Esophagus muscularis mucosa (tissue), 4 donors: ENCODE data around the gene NXNL2. TPM values are rescaled to one million over a fixed set of nuclear protein-coding genes. Genes with fewer than 3 reads are reported as not detected.

Experiments used
- DNase-seq: peaks from one replicate; pipeline ENCODE4 v3.0.0-alpha.2; 2017; ENCODE audit errors: extremely low spot score
- H3K27ac ChIP-seq, 4 donors: fragments of 200-600 bp; sonication (generic); replicated peaks in 1 of 4; 1 replicate in 3 of 4; 2 replicates in 1 of 4; pipeline ENCODE4 v1.5.1; 2016 to 2019; ENCODE audit warnings: mild to moderate bottlenecking in 1 of 4
- H3K27me3 ChIP-seq, 4 donors: fragments of 200-600 bp; sonication (generic); one replicate each; pipeline versions ENCODE4 v1.5.1 to v1.6.0; 2016 to 2019
- H3K36me3 ChIP-seq, 4 donors: fragments of 200-600 bp; sonication (generic); one replicate each; pipeline ENCODE4 v1.5.1; 2016 to 2019
- H3K4me1 ChIP-seq, 4 donors: fragments of 200-600 bp; sonication (generic); one replicate each; pipeline ENCODE4 v1.5.1; 2016 to 2019
- H3K4me3 ChIP-seq, 4 donors: fragments of 200-600 bp; sonication (generic); 1 replicate in 2 of 4; 2 replicates in 2 of 4; pipeline ENCODE4 v1.5.1; 2016 to 2019; ENCODE audit warnings: mild to moderate bottlenecking in 4 of 4, moderate library complexity in 1 of 4
- H3K9me3 ChIP-seq, 4 donors: fragments of 200-600 bp; sonication (generic); 1 replicate in 3 of 4; 2 replicates in 1 of 4; pipeline ENCODE4 v1.5.1; 2016 to 2019
- EP300 ChIP-seq: sonication (generic); formaldehyde crosslinking; IDR thresholded peaks from one replicate; pipeline ENCODE4 v1.6.1; 2017; ENCODE audit warnings: antibody characterized with exemption
- POLR2A ChIP-seq: fragments of 450-650 bp; IDR thresholded peaks from one replicate; pipeline ENCODE4 v1.6.1; 2017; ENCODE audit warnings: antibody characterized with exemption, moderate library complexity, mild to moderate bottlenecking, low read depth
- POLR2AphosphoS5 ChIP-seq, 2 donors: sonication (generic); formaldehyde crosslinking; IDR thresholded peaks; one replicate each; pipeline ENCODE4 v1.6.1; 2017; ENCODE audit warnings: antibody characterized with exemption in 2 of 2
- WGBS: methylation state at CpG from one replicate; pipeline ENCODE4 v1.1.5; 2018; 5-methylcytosine and 5-hydroxymethylcytosine counted together
- intact Hi-C: fragments of 100-400 bp; cut with DNase I; formaldehyde crosslinking; loops from one replicate; pipeline ENCODE4 v1.15.1; 2023
- total RNA-seq, 4 donors: library from RNA; depleted of rRNA; stranded (reverse); fragments of >200 nt; gene quantifications; one replicate each; pipeline versions ENCODE4 v1.1.0 to v1.2.1, GENCODE V29; 2016
- TF ChIP-seq, protein P1 (sequence below), 3 experiments: fragments of 200-600 bp in 2 of 3; fragments of 450-650 bp in 1 of 3; sonication (generic) in 2 of 3; IDR thresholded peaks; one replicate each; pipeline ENCODE4 v1.5.1; 2017 to 2019; ENCODE audit warnings: antibody characterized with exemption in 3 of 3, mild to moderate bottlenecking in 2 of 3, moderate library complexity in 1 of 3

NXNL2 gene
- total RNA-seq, 4 donors from 2014 or later = 0.83 to 4.5 (median 1.3) TPM

DNA sequence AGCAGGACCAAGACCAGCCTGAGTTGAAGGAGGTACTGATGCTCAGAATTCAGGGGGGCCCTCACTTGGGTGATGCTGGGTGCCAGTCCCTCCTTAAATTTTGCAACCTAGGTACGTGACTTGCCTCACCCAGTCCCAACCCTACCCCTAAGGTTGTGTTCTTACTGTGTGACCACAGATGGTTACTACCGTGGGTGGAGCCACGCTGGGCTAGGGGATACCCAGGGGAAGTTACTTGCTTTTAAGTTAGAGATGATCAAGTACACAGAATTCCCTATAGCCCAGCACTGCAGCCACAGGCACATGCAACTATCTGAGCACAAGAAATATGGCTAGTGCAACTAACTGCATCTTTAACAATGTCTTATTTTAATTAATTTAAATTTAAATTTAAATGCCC, 32.9 kb downstream of the NXNL2 start:
- H3K27me3 ChIP-seq = no peaks in the 10 kb centered on the region
- H3K4me1 ChIP-seq = no peaks in the 10 kb centered on the region
- no peaks in the 10 kb centered on the region for H3K9me3 ChIP-seq
- no peaks in the 10 kb centered on the region for H3K36me3 ChIP-seq
- H3K4me3 ChIP-seq = no peak overlapping the region
- no peak overlapping the region for H3K27ac ChIP-seq
- intact Hi-C loops = no loop called here
- 81% methylated on average over 3 of the region's 3 CpGs for WGBS
- DNase-seq = no peak
- no peak for TF ChIP-seq POLR2A
- TF ChIP-seq, protein P1, sequence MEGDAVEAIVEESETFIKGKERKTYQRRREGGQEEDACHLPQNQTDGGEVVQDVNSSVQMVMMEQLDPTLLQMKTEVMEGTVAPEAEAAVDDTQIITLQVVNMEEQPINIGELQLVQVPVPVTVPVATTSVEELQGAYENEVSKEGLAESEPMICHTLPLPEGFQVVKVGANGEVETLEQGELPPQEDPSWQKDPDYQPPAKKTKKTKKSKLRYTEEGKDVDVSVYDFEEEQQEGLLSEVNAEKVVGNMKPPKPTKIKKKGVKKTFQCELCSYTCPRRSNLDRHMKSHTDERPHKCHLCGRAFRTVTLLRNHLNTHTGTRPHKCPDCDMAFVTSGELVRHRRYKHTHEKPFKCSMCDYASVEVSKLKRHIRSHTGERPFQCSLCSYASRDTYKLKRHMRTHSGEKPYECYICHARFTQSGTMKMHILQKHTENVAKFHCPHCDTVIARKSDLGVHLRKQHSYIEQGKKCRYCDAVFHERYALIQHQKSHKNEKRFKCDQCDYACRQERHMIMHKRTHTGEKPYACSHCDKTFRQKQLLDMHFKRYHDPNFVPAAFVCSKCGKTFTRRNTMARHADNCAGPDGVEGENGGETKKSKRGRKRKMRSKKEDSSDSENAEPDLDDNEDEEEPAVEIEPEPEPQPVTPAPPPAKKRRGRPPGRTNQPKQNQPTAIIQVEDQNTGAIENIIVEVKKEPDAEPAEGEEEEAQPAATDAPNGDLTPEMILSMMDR (IDR thresholded peaks at IDR 0.05) = no peak
- no peak for TF ChIP-seq POLR2AphosphoS5 (IDR thresholded peaks at IDR 0.05)
- TF ChIP-seq EP300 = no peak

DNA sequence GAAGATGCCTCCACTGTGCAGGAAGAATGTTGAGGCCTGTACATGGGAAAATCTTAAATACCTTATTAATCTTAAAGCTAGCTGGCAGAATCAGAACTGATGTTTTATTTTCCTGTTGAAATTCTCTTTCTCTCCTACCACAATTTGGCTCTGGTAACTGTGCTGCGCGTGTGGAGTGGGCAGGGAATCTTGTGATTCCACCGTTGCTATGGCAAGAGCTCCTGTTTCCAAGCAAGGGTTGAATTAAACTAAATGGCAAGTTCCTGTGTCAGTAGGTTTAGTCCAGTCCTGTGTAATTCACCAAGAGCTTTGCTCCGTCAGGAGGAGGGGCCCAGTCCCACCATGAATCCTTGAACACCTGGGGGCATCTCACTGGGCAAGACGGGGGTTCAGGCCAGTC, 36.4 kb downstream of the NXNL2 start:
- Histone ChIP-seq H3K27ac (no peak overlapping the region), H3K27me3 (no peaks in the 10 kb centered on the region), H3K36me3 (no peaks in the 10 kb centered on the region), H3K4me1 (peaks cover 0 to 9% (median 2%) of the 10 kb centered on the region in 4 donors), H3K4me3 (no peak overlapping the region), H3K9me3 (no peaks in the 10 kb centered on the region)
- TF ChIP-seq EP300 (no peak), POLR2AphosphoS5 (IDR thresholded peaks at IDR 0.05) (no peak), POLR2A (no peak)
- TF ChIP-seq, protein P1 (IDR thresholded peaks at IDR 0.05) = no peak
- intact Hi-C loops = loop anchor here (10.0 kb wide), 2 partner anchors 377 to 617 kb away; a partner anchor contains a TSS
- WGBS = 66% methylated on average over 5 of the region's 5 CpGs
- no peak for DNase-seq

DNA sequence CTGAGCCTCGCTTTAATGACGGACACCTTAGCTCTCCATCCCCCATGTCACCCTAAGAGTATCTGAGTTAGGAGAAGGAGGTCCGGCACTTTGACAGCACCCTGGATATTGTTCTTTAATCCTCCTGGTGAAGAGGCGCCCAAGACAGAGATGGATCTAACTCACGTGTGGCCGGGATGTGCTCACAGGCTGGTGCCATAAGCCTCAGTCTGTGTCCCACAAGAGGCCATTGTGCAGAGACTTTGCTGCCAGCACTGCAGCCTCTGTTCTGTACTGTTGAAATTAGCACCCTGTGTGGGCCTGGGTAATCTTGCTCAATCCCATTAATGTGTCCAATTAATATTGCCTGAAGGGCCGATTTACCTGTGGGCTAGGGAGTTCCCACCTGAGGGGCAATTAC, 37.7 kb downstream of the NXNL2 start:
- intact Hi-C loops = loop anchor here (10.0 kb wide), 2 partner anchors 378 to 618 kb away; a partner anchor contains a TSS
- H3K4me1 ChIP-seq = peaks cover 0 to 9% (median 5%) of the 10 kb centered on the region in 4 donors
- 93% methylated on average over 5 of the region's 7 CpGs for WGBS
- TF ChIP-seq, protein P1 (IDR thresholded peaks at IDR 0.05) = no peak
- TF ChIP-seq POLR2AphosphoS5 (IDR thresholded peaks at IDR 0.05) = no peak
- no peak for TF ChIP-seq POLR2A
- TF ChIP-seq EP300 = no peak
- DNase-seq = no peak
- no peaks in the 10 kb centered on the region for H3K9me3 ChIP-seq
- no peaks in the 10 kb centered on the region for H3K36me3 ChIP-seq
- no peaks in the 10 kb centered on the region for H3K27me3 ChIP-seq
- H3K4me3 ChIP-seq = no peak overlapping the region
- no peak overlapping the region for H3K27ac ChIP-seq

DNA sequence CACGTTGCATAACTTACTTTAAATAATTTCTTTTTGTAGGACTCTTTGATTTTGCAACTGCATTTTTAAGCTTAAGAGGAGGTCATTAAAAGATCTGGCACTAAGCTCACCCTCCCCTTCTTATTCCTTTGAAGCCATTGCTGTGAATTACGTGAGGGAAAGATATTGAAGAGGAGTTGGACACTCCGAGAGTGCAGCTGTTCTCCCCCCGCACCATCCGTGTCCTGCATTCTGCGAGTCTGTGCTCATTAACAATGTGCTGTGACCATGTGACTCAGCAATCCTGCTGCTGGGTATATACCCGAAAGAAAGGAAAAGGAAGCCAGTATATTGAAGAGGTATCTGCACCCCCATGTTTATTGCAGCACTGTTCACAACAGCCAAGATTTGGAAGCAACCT, 40.0 kb downstream of the NXNL2 start:
- WGBS = 24% methylated on average over 7 of the region's 7 CpGs
- no peak for TF ChIP-seq POLR2A
- TF ChIP-seq, protein P1 (IDR thresholded peaks at IDR 0.05) = no peak
- TF ChIP-seq EP300 = no peak
- TF ChIP-seq POLR2AphosphoS5 (IDR thresholded peaks at IDR 0.05) = no peak
- Histone ChIP-seq H3K4me3 (no peak overlapping the region), H3K9me3 (no peaks in the 10 kb centered on the region), H3K36me3 (no peaks in the 10 kb centered on the region), H3K27ac (no peak overlapping the region), H3K4me1 (peaks cover 0 to 20% (median 14%) of the 10 kb centered on the region in 4 donors), H3K27me3 (no peaks in the 10 kb centered on the region)
- intact Hi-C loops = loop anchor here (5.0 to 10.0 kb wide), 3 partner anchors 183 to 620 kb away; a partner anchor contains a TSS
- no peak for DNase-seq
